H9 (cell line): ENCODE results near the gene CCM2. TPM values are rescaled to one million over a fixed set of nuclear protein-coding genes. Genes with fewer than 3 reads are reported as not detected.

ENCODE experiments used
- DNase-seq: peaks from one replicate; pipeline ENCODE4 v3.0.0-alpha.2; 2017
- H2AFZ ChIP-seq: one replicate; pipeline ENCODE4 v1.6.1; 2013; ENCODE audit warnings: mild to moderate bottlenecking, low read length, control low read depth, moderate library complexity
- H2AK5ac ChIP-seq: 2 replicates; pipeline ENCODE4 v1.6.1; 2013; ENCODE audit warnings: low read length, control low read depth, mixed read lengths; ENCODE audit not compliant: insufficient read length
- H2BK120ac ChIP-seq: one replicate; pipeline ENCODE4 v1.6.1; 2013; ENCODE audit warnings: low read depth, mild to moderate bottlenecking, low read length, control low read depth, inconsistent platforms; ENCODE audit not compliant: poor library complexity, severe bottlenecking
- H2BK12ac ChIP-seq: 2 replicates; pipeline ENCODE4 v1.6.1; 2013; ENCODE audit warnings: low read length, control low read depth, mixed read lengths, low read depth; ENCODE audit not compliant: insufficient read length
- H2BK15ac ChIP-seq: 2 replicates; pipeline ENCODE4 v1.6.1; 2013; ENCODE audit warnings: low read depth, low read length, control low read depth
- H2BK20ac ChIP-seq: one replicate; pipeline ENCODE4 v1.6.1; 2013; ENCODE audit warnings: low read depth, mild to moderate bottlenecking, low read length, control low read depth, inconsistent platforms; ENCODE audit not compliant: poor library complexity, severe bottlenecking
- H2BK5ac ChIP-seq: 2 replicates; pipeline ENCODE4 v1.6.1; 2013; ENCODE audit warnings: low read length, control low read depth, mixed read lengths; ENCODE audit not compliant: insufficient read length
- H3K14ac ChIP-seq: 2 replicates; pipeline ENCODE4 v1.6.1; 2013; ENCODE audit warnings: low read length, control low read depth; ENCODE audit not compliant: insufficient read depth
- H3K18ac ChIP-seq: 2 replicates; pipeline ENCODE4 v1.6.1; 2013; ENCODE audit warnings: low read depth, mild to moderate bottlenecking, mixed read lengths, low read length, control low read depth; ENCODE audit not compliant: insufficient read length
- H3K23ac ChIP-seq: 2 replicates; pipeline ENCODE4 v1.6.1; 2013; ENCODE audit warnings: low read length, control low read depth, mixed read lengths, low read depth; ENCODE audit not compliant: insufficient read length
- H3K23me2 ChIP-seq: 2 replicates; pipeline ENCODE4 v1.6.1; 2013; ENCODE audit warnings: low read depth, mild to moderate bottlenecking, mixed read lengths, low read length, control low read depth; ENCODE audit not compliant: insufficient read length, poor library complexity, severe bottlenecking
- H3K27ac ChIP-seq: 2 replicates; pipeline ENCODE4 v1.5.1; 2013; ENCODE audit warnings: low read length, control low read depth, mixed read lengths, low read depth; ENCODE audit not compliant: insufficient read length
- H3K27me3 ChIP-seq: 2 replicates; pipeline ENCODE4 v1.6.1; 2013; ENCODE audit warnings: low read length, control low read depth, inconsistent platforms; ENCODE audit not compliant: insufficient read depth
- H3K4ac ChIP-seq: 2 replicates; pipeline ENCODE4 v1.6.1; 2013; ENCODE audit warnings: low read depth, mild to moderate bottlenecking, control low read depth, inconsistent platforms, low read length, moderate library complexity
- H3K4me1 ChIP-seq: 2 replicates; pipeline ENCODE4 v1.6.1; 2013; ENCODE audit warnings: low read length, control low read depth, inconsistent platforms; ENCODE audit not compliant: insufficient read depth
- H3K4me2 ChIP-seq: 2 replicates; pipeline ENCODE4 v1.6.1; 2013; ENCODE audit warnings: low read length, control low read depth, mixed read lengths; ENCODE audit not compliant: insufficient read length, insufficient read depth
- H3K56ac ChIP-seq: 2 replicates; pipeline ENCODE4 v1.6.1; 2013; ENCODE audit warnings: low read depth, mild to moderate bottlenecking, mixed read lengths, low read length, control low read depth; ENCODE audit not compliant: insufficient read length
- H3K79me1 ChIP-seq: 2 replicates; pipeline ENCODE4 v1.6.1; 2013; ENCODE audit warnings: low read depth, mild to moderate bottlenecking, moderate library complexity, low read length, control low read depth, inconsistent platforms; ENCODE audit not compliant: insufficient read depth, poor library complexity, severe bottlenecking
- H3K79me2 ChIP-seq: 2 replicates; pipeline ENCODE4 v1.6.1; 2013; ENCODE audit warnings: low read length, control low read depth, inconsistent platforms; ENCODE audit not compliant: insufficient read depth
- H3K9ac ChIP-seq: 2 replicates; pipeline ENCODE4 v1.6.1; 2013; ENCODE audit warnings: low read length, control low read depth, mixed read lengths; ENCODE audit not compliant: insufficient read length; ENCODE audit errors: extremely low read depth
- H3K9me3 ChIP-seq: one replicate; pipeline ENCODE4 v1.6.1; 2013; ENCODE audit warnings: low read depth, low read length, inconsistent platforms; ENCODE audit not compliant: control insufficient read depth
- H3T11ph ChIP-seq: one replicate; pipeline ENCODE4 v1.6.1; 2013; ENCODE audit warnings: mild to moderate bottlenecking, low read length, control low read depth, inconsistent platforms
- H4K20me1 ChIP-seq: one replicate; pipeline ENCODE4 v1.6.1; 2013; ENCODE audit not compliant: control insufficient read depth, insufficient read length, insufficient read depth
- H4K5ac ChIP-seq: 2 replicates; pipeline ENCODE4 v1.6.1; 2013; ENCODE audit warnings: low read depth, mild to moderate bottlenecking, mixed read lengths, low read length, control low read depth; ENCODE audit not compliant: insufficient read length
- H4K8ac ChIP-seq: replicated peaks from 2 replicates; pipeline ENCODE4 v1.6.1; 2013; ENCODE audit warnings: low read length, control low read depth, mixed read lengths, low read depth; ENCODE audit not compliant: insufficient read length
- H4K91ac ChIP-seq: 2 replicates; pipeline ENCODE4 v1.6.1; 2013; ENCODE audit warnings: low read depth, mild to moderate bottlenecking, moderate library complexity, mixed read lengths, low read length, control low read depth; ENCODE audit not compliant: insufficient read length
- H3K27ac Mint-ChIP-seq, 3 experiments: 2 replicates in 2 of 3; 3 replicates in 1 of 3; pipeline ENCODE4 v1.8.0; 2020 to 2021; ENCODE audit warnings: mixed read lengths in 3 of 3, mild to moderate bottlenecking in 1 of 3, moderate library complexity in 1 of 3
- H3K27me3 Mint-ChIP-seq: 2 replicates; pipeline ENCODE4 v1.8.0; 2021; ENCODE audit warnings: low read depth, mild to moderate bottlenecking, moderate library complexity, mixed read lengths
- H3K36me3 Mint-ChIP-seq, 3 experiments: 2 replicates in 2 of 3; 3 replicates in 1 of 3; pipeline ENCODE4 v1.8.0; 2020 to 2021; ENCODE audit warnings: low read depth in 3 of 3, mixed read lengths in 3 of 3; ENCODE audit not compliant: insufficient read depth in 1 of 3
- H3K4me1 Mint-ChIP-seq, 2 experiments: 2 replicates each; pipeline ENCODE4 v1.8.0; 2020; ENCODE audit warnings: mixed read lengths in 2 of 2
- H3K4me3 Mint-ChIP-seq, 2 experiments: 2 replicates in 1 of 2; 3 replicates in 1 of 2; pipeline ENCODE4 v1.8.0; 2020 to 2021; ENCODE audit warnings: mild to moderate bottlenecking in 2 of 2, mixed read lengths in 2 of 2, moderate library complexity in 1 of 2
- H3K9me3 Mint-ChIP-seq, 2 experiments: 2 replicates in 1 of 2; 3 replicates in 1 of 2; pipeline ENCODE4 v1.8.0; 2020; ENCODE audit warnings: mild to moderate bottlenecking in 2 of 2, mixed read lengths in 2 of 2, moderate library complexity in 1 of 2
- WGBS: extraction: QIAGEN DNeasy Blood & Tissue Kit; methylation state at CpG from one replicate; pipeline ENCODE4 v1.1.7; 2013; ENCODE audit warnings: missing lambda C conversion rate, low lambda C conversion rate, mixed read lengths; ENCODE audit not compliant: insufficient read length; ENCODE audit errors: extremely low coverage; 5-methylcytosine and 5-hydroxymethylcytosine counted together
- total RNA-seq: library from RNA; stranded (reverse); gene quantifications from 2 replicates; pipeline ENCODE4 v1.2.1, GENCODE V29; 2021
- TF ChIP-seq, protein P1 (sequence below): fragments of 200-600 bp; sonication (generic); conservative IDR thresholded peaks from 3 replicates; pipeline ENCODE4 v1.8.0; 2021; ENCODE audit warnings: antibody characterized with exemption, mild to moderate bottlenecking

The CCM2 gene
- total RNA-seq, 1 experiment from 2014 or later = 30.4 TPM

DNA sequence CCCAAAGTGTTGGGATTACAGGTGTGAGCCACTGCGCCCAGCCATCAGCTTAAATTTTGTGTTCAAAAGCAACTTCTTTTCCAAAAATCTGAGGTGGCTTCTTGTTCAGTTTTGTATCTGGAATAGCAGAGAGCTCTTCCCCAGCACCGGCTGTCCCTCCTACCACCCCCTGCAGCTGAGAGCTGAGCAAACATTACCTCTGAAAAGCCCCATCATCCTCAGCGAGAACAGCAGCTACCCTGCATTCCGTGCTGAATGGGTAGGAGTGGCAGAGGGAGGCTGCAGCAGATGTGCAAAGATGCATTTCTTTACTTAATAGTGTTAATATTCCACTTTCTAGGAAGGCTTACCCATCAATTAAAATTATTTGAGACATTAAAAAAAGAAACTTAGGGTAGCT lies 31.8 kb downstream of the CCM2 start:
- no peak for DNase-seq
- no peaks in the 10 kb centered on the region for H3K23me2 ChIP-seq
- Mint-ChIP-seq H3K36me3 (peaks cover 0 to 14% (median 12%) of the 10 kb centered on the region in 3 experiments; a peak in 6 of 7 replicates), H3K4me1 (peaks cover 35 to 37% of the 10 kb centered on the region in 2 experiments), H3K27me3 (no peaks in the 10 kb centered on the region), H3K9me3 (no peaks in the 10 kb centered on the region), H3K27ac (peak overlapping the region; percentile 13 to 82 (median 32); a peak in 3 of 7 replicates), H3K4me3 (no peak overlapping the region)
- H3K9ac ChIP-seq = no peak overlapping the region
- TF ChIP-seq, protein P1, sequence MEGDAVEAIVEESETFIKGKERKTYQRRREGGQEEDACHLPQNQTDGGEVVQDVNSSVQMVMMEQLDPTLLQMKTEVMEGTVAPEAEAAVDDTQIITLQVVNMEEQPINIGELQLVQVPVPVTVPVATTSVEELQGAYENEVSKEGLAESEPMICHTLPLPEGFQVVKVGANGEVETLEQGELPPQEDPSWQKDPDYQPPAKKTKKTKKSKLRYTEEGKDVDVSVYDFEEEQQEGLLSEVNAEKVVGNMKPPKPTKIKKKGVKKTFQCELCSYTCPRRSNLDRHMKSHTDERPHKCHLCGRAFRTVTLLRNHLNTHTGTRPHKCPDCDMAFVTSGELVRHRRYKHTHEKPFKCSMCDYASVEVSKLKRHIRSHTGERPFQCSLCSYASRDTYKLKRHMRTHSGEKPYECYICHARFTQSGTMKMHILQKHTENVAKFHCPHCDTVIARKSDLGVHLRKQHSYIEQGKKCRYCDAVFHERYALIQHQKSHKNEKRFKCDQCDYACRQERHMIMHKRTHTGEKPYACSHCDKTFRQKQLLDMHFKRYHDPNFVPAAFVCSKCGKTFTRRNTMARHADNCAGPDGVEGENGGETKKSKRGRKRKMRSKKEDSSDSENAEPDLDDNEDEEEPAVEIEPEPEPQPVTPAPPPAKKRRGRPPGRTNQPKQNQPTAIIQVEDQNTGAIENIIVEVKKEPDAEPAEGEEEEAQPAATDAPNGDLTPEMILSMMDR = no peak
- H3K18ac ChIP-seq = no peak overlapping the region
- H4K5ac ChIP-seq = no peak overlapping the region
- no CpG with 5 or more reads among the region's 4 CpGs for WGBS
- H2AK5ac ChIP-seq = no peak overlapping the region
- no peaks in the 10 kb centered on the region for H4K20me1 ChIP-seq
- no peak overlapping the region for H3T11ph ChIP-seq
- H2AFZ ChIP-seq = no peak overlapping the region
- H3K27me3 ChIP-seq = no peaks in the 10 kb centered on the region
- H3K27ac ChIP-seq = no peak overlapping the region
- no peak overlapping the region for H2BK120ac ChIP-seq
- no peak overlapping the region for H2BK5ac ChIP-seq
- no peak overlapping the region for H3K4me2 ChIP-seq
- H3K23ac ChIP-seq = no peak overlapping the region
- H2BK12ac ChIP-seq = no peak overlapping the region
- no peak overlapping the region for H2BK20ac ChIP-seq
- no peaks in the 10 kb centered on the region for H3K79me2 ChIP-seq
- no peak overlapping the region for H3K14ac ChIP-seq
- no peak overlapping the region for H3K56ac ChIP-seq
- no peaks in the 10 kb centered on the region for H3K79me1 ChIP-seq
- H4K91ac ChIP-seq = no peak overlapping the region
- no peak overlapping the region for H4K8ac ChIP-seq
- no peaks in the 10 kb centered on the region for H3K9me3 ChIP-seq
- H3K4me1 ChIP-seq = no peaks in the 10 kb centered on the region
- no peak overlapping the region for H2BK15ac ChIP-seq
- no peak overlapping the region for H3K4ac ChIP-seq
